ENCODE results near the gene LRRFIP2.

The LRRFIP2 gene

DNA sequence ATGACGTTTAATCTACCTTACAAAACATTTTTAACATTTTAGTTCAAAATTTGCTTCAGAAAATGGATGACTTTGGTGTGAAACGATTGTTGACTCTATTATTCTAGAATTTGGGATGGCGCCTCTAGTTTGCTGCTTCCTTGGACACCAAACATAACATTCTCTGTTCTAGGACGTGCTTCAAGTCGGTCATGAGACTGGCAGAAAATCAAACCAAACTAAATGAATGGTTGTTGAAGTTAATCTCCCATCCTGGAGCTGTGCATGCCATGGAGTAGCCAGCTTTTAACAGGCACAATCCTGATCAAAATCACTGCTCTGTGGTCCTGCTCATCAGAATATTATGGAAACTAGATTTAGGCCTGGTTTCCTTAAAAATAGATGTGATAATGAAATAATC, 9.6 kb upstream of the LRRFIP2 start:
- TF ChIP-seq, protein P1, sequence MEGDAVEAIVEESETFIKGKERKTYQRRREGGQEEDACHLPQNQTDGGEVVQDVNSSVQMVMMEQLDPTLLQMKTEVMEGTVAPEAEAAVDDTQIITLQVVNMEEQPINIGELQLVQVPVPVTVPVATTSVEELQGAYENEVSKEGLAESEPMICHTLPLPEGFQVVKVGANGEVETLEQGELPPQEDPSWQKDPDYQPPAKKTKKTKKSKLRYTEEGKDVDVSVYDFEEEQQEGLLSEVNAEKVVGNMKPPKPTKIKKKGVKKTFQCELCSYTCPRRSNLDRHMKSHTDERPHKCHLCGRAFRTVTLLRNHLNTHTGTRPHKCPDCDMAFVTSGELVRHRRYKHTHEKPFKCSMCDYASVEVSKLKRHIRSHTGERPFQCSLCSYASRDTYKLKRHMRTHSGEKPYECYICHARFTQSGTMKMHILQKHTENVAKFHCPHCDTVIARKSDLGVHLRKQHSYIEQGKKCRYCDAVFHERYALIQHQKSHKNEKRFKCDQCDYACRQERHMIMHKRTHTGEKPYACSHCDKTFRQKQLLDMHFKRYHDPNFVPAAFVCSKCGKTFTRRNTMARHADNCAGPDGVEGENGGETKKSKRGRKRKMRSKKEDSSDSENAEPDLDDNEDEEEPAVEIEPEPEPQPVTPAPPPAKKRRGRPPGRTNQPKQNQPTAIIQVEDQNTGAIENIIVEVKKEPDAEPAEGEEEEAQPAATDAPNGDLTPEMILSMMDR (IDR thresholded peaks at IDR 0.05), result no peak
- no peak for TF ChIP-seq ZFX (IDR thresholded peaks at IDR 0.05; ENCODE audit: borderline replicate concordance)
- no peak overlapping the region for H3K27ac ChIP-seq

DNA sequence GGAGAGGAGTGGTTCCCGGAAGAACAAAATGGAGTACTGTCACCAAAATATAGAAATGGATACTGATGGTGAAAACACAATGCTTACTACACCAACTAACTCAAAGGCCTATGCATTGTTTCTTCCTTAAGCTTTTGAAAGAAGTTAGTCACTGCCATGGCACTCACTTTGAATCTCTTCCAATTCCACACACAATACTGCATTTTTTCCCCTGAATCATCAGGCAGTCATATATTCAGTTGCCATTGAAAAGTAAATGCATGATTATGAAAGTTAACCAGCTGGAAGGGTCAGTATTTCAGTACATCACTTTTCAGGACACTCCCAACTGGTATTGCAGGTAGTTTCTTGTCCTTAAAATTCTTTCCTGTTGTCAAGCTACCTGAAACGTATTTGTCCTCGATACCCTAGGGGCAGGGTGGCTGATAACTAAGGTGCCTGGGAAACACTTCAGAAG, 9.0 kb upstream of the LRRFIP2 start:
- H3K27ac ChIP-seq, result no peak overlapping the region
- TF ChIP-seq ZFX (IDR thresholded peaks at IDR 0.05; ENCODE audit: borderline replicate concordance), result no peak
- TF ChIP-seq, protein P1 (IDR thresholded peaks at IDR 0.05), result no peak

DNA sequence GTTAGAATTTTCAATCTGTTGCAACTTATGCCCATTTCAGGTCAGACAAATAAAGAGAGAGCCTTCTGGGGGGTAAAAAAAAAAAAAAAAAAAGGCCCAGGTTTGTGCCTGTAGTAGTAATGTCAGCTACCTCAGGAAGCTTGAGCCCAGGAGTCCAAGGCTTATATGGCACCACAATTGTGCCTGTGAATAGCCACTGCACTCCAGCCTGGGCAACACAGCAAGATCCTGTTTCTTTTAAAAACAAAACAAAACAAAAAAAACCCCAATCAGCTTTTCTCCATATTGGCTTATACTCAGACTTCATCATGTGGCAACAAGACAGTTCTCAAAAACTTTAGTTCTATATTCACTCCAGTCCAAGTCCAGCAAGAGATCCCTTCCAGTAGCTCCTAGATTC, 8.4 kb upstream of the LRRFIP2 start:
- TF ChIP-seq, protein P1 (IDR thresholded peaks at IDR 0.05), result no peak
- no peak for TF ChIP-seq ZFX (IDR thresholded peaks at IDR 0.05; ENCODE audit: borderline replicate concordance)
- H3K27ac ChIP-seq, result no peak overlapping the region

DNA sequence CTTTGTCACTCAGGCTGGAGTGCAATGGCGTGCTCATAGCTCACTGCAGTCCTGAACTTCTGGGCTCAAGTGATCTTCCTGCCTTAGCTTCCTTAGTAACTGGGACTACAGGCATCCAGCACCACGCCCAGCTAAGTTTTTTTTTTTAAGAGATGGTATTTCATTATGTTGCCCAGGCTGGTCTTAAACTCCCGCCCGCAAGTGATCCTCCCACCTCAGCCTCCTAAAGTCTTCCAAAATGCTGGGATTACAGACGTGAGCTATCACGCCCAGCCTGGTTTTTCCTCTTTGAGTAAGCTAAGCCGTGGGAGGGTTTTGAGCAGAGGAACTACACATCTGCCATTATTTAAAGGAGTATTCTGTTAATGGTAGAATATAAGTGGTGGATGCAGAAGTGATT, 7.4 kb upstream of the LRRFIP2 start:
- no peak for TF ChIP-seq ZFX (IDR thresholded peaks at IDR 0.05; ENCODE audit: borderline replicate concordance)
- TF ChIP-seq, protein P1 (IDR thresholded peaks at IDR 0.05), result no peak
- H3K27ac ChIP-seq, result no peak overlapping the region

DNA sequence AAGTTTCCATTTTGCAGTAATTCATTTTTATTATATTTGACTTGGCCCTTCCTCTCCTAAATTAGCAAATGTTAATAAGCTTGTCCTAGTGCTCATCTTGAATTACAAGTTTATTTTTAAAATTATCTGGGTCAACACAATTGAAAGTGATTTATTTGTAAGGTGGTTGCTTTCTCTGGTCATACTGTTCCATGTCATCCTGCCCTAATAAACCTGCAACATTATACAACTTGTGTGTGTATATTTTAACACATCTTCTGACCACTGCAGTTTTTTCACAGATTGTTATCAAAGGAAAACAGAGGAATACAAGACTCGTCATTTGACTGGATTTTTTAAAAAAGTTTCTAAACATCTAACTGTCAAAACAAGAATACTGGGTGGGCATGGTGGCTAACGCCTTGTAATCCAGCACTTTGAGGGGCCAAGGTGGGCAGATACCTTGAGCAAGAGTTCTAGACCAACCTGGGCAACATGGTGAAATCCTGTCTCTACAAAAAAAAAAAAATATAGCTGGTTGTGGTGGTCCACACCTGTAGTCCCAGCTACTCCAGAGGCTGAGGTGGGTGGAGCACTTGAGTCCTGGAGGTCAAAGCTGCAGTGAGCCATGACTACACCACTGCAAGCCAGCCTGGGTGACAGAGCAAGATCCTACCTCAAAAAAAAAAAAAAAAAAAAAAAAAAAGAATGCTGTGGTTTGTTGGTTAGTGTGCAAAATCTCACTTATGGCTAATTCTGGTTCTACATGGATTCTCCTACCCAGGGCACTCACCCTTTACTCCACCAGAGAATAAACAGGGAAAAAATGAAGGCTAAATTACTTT, 5.0 kb upstream of the LRRFIP2 start:
- H3K27ac ChIP-seq, result no peak overlapping the region
- TF ChIP-seq, protein P1 (IDR thresholded peaks at IDR 0.05), result no peak
- TF ChIP-seq ZFX (IDR thresholded peaks at IDR 0.05; ENCODE audit: borderline replicate concordance), result no peak

DNA sequence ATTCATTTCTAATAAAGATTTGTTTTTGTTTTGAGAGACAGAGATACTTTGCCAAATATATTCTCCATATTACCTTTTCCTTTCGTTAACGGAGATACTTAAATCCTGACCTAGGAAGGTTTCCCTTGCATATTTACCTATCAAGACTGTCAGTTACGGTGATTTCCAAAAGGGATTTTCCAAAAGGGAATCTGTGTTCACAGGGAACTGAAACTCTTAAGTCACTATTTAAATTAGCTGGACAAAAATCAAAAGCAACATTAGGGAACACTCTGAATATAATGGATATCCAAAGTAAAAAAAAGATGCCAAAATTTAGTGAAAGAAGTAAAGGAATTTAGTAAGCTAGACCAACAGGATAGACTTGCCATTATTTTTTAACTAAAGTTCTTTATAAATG, 576 bp downstream of the LRRFIP2 start:
- TF ChIP-seq, protein P1 (IDR thresholded peaks at IDR 0.05), result no peak
- TF ChIP-seq ZFX (IDR thresholded peaks at IDR 0.05; ENCODE audit: borderline replicate concordance), result no peak
- no peak overlapping the region for H3K27ac ChIP-seq

DNA sequence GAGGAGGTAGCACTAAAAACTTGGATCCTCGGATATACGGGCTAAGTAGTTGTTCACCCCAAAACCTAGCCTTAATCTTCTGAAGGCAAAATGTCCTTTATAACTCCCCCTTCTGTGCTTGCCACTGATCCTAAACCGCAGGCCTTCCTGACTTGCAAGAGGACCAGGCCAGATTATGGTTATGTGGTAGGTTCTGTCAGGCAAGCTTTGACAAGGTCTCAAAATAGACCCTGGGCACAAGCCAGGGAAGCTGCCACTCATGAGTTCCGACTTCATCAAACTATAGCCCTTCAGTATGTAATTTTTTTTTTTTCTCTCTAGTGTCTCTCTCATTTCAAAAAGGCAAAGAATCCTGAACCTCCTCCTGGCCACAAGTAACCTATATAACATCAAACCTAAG, 3.2 kb downstream of the LRRFIP2 start:
- H3K27ac ChIP-seq, result no peak overlapping the region
- TF ChIP-seq, protein P1 (IDR thresholded peaks at IDR 0.05), result no peak

Measured in 22Rv1 (cell line).